ENCODE data around the gene KLHDC9. TPM values are rescaled to one million over a fixed set of nuclear protein-coding genes. Genes with fewer than 3 reads are reported as not detected.

KLHDC9 gene
- total and polyA plus RNA-seq, 2 of the 13 experiments (the other 11 are each of a cell fraction or from before 2014, with no cell fraction given): 2.9 TPM

DNA sequence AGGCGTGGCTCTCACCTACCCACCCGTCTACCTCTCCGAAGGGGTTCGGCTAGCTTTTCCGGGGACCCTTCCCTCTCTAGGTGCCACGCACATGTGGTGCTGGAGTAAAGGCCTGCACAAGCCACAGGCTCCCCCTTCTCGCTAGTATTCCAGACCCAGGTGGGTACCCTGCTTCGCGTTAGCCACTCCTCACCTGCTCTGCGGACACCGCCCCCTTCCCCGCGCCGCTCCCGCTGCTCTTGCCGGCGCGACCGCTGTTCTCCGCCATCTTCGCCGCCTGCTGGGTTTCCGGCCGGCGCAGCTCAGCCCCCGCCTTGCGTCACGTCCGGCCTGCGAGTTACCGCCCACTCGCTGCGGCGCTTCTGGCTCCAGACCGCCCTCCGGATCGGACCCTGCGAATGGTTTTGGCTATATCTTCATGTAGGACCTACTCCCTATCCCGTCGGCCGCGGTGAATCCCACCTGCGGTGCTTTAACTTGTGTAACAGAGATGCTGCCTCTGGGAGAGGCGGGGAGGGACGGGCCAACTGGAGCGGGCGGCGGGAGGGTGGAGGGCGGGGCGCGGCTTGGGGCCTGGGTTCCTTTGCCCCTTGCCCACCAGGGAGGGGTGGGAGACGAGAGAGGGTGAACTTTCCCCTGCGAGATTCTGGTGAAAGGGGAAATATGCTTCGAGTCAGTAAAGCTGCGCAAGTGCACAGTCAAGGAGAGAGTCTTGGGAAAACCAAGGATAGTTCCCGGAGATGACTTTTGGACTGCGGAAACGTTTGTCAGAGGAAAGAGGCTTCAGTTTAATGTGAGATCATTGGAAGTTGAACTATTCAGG, 19.8 kb downstream of the KLHDC9 start, which contains the start of the genes NIT1 and PFDN2 (continued):
- TF ChIP-seq, protein P1, sequence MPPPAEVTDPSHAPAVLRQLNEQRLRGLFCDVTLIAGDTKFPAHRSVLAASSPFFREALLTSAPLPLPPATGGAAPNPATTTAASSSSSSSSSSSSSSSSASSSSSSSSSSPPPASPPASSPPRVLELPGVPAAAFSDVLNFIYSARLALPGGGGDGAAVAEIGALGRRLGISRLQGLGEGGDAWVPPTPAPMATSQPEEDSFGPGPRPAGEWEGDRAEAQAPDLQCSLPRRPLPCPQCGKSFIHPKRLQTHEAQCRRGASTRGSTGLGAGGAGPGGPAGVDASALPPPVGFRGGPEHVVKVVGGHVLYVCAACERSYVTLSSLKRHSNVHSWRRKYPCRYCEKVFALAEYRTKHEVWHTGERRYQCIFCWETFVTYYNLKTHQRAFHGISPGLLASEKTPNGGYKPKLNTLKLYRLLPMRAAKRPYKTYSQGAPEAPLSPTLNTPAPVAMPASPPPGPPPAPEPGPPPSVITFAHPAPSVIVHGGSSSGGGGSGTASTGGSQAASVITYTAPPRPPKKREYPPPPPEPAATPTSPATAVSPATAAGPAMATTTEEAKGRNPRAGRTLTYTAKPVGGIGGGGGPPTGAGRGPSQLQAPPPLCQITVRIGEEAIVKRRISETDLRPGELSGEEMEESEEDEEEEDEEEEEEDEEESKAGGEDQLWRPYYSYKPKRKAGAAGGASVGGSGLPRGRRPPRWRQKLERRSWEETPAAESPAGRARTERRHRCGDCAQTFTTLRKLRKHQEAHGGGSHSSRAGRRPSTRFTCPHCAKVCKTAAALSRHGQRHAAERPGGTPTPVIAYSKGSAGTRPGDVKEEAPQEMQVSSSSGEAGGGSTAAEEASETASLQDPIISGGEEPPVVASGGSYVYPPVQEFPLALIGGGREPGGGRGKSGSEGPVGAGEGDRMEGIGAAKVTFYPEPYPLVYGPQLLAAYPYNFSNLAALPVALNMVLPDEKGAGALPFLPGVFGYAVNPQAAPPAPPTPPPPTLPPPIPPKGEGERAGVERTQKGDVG (CRISPR knock-in tag; IDR thresholded peaks at IDR 0.05; ENCODE audit: borderline replicate concordance): peak; percentile 79; the same call in 1 of the 2 replicates
- TF ChIP-seq, protein P2, sequence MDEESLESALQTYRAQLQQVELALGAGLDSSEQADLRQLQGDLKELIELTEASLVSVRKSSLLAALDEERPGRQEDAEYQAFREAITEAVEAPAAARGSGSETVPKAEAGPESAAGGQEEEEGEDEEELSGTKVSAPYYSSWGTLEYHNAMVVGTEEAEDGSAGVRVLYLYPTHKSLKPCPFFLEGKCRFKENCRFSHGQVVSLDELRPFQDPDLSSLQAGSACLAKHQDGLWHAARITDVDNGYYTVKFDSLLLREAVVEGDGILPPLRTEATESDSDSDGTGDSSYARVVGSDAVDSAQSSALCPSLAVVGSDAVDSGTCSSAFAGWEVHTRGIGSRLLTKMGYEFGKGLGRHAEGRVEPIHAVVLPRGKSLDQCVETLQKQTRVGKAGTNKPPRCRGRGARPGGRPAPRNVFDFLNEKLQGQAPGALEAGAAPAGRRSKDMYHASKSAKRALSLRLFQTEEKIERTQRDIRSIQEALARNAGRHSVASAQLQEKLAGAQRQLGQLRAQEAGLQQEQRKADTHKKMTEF (CRISPR knock-in tag; IDR thresholded peaks at IDR 0.05): peak; percentile 78; the same call in 1 of the 2 replicates
- TF ChIP-seq, protein P3, sequence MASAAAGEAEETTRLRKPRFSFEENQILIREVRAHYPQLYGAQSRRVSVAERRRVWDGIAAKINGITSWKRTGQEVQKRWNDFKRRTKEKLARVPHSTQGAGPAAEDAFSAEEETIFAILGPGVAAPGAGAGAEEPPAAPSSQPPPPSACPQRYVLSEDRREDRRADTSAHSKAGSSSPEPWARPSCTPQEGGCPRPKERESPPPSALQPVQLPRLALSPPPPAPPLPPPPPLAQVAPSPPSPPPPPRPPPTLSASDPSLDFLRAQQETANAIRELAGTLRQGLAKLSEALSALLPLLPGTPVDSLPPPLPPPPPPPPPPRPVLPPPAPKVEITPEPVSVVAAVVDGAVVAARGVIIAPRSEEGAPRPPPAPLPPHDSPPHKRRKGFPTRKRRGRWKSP (CRISPR knock-in tag; IDR thresholded peaks at IDR 0.05): no peak
- TF ChIP-seq BRCA1 (CRISPR knock-in tag; IDR thresholded peaks at IDR 0.05) (0 out of 2 replicates have a peak, but pooled peaks have one; percentile 78), ZNF749 (CRISPR knock-in tag; IDR thresholded peaks at IDR 0.05; ENCODE audit: borderline replicate concordance) (0 out of 2 replicates have a peak, but pooled peaks have one; percentile 26), DNMT1 (CRISPR knock-in tag; IDR thresholded peaks at IDR 0.05) (no peak), NAIF1 (CRISPR knock-in tag; IDR thresholded peaks at IDR 0.05; ENCODE audit: borderline replicate concordance) (peak; percentile 63; the same call in 1 of the 2 replicates), ZNF468 (CRISPR knock-in tag; IDR thresholded peaks at IDR 0.05) (no peak), THYN1 (CRISPR knock-in tag; IDR thresholded peaks at IDR 0.05; ENCODE audit: borderline replicate concordance, low read depth) (no peak), NRL (CRISPR knock-in tag; IDR thresholded peaks at IDR 0.05; ENCODE audit: borderline replicate concordance) (peak; percentile 94), ZNF776 (CRISPR knock-in tag; IDR thresholded peaks at IDR 0.05) (0 out of 2 replicates have a peak, but pooled peaks have one; percentile 73), SAP130 (CRISPR knock-in tag; IDR thresholded peaks at IDR 0.05; ENCODE audit: low read depth) (peak; percentile 90), NR2C2 (CRISPR knock-in tag; IDR thresholded peaks at IDR 0.05; ENCODE audit: borderline replicate concordance) (peak; percentile 51; the same call in 1 of the 2 replicates), RARA (CRISPR knock-in tag; IDR thresholded peaks at IDR 0.05) (no peak), ZMYM3 (CRISPR knock-in tag; IDR thresholded peaks at IDR 0.05) (0 out of 2 replicates have a peak, but pooled peaks have one; percentile 10), KLF6 (CRISPR knock-in tag; IDR thresholded peaks at IDR 0.05) (0 out of 2 replicates have a peak, but pooled peaks have one; percentile 57), CCAR2 (optimal IDR thresholded peaks at IDR 0.05; ENCODE audit: low read depth, low read length) (no peak)
- TF ChIP-seq, protein P4, sequence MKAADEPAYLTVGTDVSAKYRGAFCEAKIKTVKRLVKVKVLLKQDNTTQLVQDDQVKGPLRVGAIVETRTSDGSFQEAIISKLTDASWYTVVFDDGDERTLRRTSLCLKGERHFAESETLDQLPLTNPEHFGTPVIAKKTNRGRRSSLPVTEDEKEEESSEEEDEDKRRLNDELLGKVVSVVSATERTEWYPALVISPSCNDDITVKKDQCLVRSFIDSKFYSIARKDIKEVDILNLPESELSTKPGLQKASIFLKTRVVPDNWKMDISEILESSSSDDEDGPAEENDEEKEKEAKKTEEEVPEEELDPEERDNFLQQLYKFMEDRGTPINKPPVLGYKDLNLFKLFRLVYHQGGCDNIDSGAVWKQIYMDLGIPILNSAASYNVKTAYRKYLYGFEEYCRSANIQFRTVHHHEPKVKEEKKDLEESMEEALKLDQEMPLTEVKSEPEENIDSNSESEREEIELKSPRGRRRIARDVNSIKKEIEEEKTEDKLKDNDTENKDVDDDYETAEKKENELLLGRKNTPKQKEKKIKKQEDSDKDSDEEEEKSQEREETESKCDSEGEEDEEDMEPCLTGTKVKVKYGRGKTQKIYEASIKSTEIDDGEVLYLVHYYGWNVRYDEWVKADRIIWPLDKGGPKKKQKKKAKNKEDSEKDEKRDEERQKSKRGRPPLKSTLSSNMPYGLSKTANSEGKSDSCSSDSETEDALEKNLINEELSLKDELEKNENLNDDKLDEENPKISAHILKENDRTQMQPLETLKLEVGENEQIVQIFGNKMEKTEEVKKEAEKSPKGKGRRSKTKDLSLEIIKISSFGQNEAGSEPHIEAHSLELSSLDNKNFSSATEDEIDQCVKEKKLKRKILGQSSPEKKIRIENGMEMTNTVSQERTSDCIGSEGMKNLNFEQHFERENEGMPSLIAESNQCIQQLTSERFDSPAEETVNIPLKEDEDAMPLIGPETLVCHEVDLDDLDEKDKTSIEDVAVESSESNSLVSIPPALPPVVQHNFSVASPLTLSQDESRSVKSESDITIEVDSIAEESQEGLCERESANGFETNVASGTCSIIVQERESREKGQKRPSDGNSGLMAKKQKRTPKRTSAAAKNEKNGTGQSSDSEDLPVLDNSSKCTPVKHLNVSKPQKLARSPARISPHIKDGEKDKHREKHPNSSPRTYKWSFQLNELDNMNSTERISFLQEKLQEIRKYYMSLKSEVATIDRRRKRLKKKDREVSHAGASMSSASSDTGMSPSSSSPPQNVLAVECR (CRISPR knock-in tag; IDR thresholded peaks at IDR 0.05; ENCODE audit: borderline replicate concordance): peak; percentile 97

All from HepG2 (cell line).